Dendritic cell treated with granulocyte-macrophage colony-stimulating factor and Interleukin-4, amounts not matched to agents 40 ng/mL and 50 ng/mL, for 4 days (primary cell): Measurements from ENCODE around the gene KIAA1328.
"Not testable (repeated sequence)": the region's sequence is repeated elsewhere in the genome, so short reads cannot be mapped to it uniquely, and the experiment has no call there.

Experiments used
- H3K27ac Mint-ChIP-seq: one replicate; pipeline ENCODE4 v1.8.0; 2022; ENCODE audit warnings: mild to moderate bottlenecking, mixed read lengths
- H3K27me3 Mint-ChIP-seq: one replicate; pipeline ENCODE4 v1.8.0; 2022; ENCODE audit warnings: mild to moderate bottlenecking, mixed read lengths
- H3K36me3 Mint-ChIP-seq: one replicate; pipeline ENCODE4 v1.8.0; 2022; ENCODE audit warnings: low read depth, mixed read lengths
- H3K4me1 Mint-ChIP-seq: one replicate; pipeline ENCODE4 v1.8.0; 2022; ENCODE audit warnings: low read depth, mixed read lengths
- H3K4me3 Mint-ChIP-seq: one replicate; pipeline ENCODE4 v1.8.0; 2022; ENCODE audit warnings: mild to moderate bottlenecking, moderate library complexity, mixed read lengths
- H3K9me3 Mint-ChIP-seq: one replicate; pipeline ENCODE4 v1.8.0; 2022; ENCODE audit warnings: mixed read lengths
- intact Hi-C: fragments of 100-400 bp; cut with micrococcal nuclease; formaldehyde crosslinking; loops from one replicate; pipeline ENCODE4 v1.15.0; 2022

KIAA1328 gene

GRCh38 chr18:36813101-36813775 is 15.7 kb upstream of the KIAA1328 start:
- no peaks in the 10 kb centered on the region for H3K9me3 Mint-ChIP-seq
- H3K4me1 Mint-ChIP-seq, result peaks cover 5% of the 10 kb centered on the region
- no peak overlapping the region for H3K27ac Mint-ChIP-seq
- peaks cover 62% of the 10 kb centered on the region for H3K36me3 Mint-ChIP-seq
- no peak overlapping the region for H3K4me3 Mint-ChIP-seq
- no peaks in the 10 kb centered on the region for H3K27me3 Mint-ChIP-seq
- intact Hi-C loops, result loop anchor here (5.0 kb wide), 1 partner anchor 126 kb away; no protein-coding TSS in a partner anchor

DNA sequence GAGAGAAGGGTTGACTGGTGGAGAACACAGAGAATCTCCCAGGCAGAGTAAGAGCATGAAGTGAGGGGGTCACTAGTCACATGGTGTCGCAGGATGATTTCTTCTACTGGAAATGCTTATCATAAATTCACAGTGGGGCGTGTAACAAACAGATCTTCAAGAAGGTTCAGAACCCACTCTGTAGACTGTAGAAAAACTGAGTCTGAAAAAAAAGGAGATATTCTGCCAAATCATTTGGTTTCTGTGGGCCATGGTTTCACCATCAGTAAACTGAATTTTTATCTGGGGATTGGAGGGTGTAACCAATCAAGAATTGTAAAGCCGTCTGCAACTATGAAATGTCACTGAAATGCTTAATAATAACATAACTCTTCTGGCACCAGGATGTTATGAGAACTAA is 15.1 kb upstream of the KIAA1328 start:
- H3K36me3 Mint-ChIP-seq, result peaks cover 65% of the 10 kb centered on the region
- no peak overlapping the region for H3K4me3 Mint-ChIP-seq
- H3K27ac Mint-ChIP-seq, result no peak overlapping the region
- peaks cover 5% of the 10 kb centered on the region for H3K4me1 Mint-ChIP-seq
- no peaks in the 10 kb centered on the region for H3K27me3 Mint-ChIP-seq
- H3K9me3 Mint-ChIP-seq, result no peaks in the 10 kb centered on the region
- intact Hi-C loops, result loop anchor here (5.0 kb wide), 1 partner anchor 127 kb away; no protein-coding TSS in a partner anchor

DNA sequence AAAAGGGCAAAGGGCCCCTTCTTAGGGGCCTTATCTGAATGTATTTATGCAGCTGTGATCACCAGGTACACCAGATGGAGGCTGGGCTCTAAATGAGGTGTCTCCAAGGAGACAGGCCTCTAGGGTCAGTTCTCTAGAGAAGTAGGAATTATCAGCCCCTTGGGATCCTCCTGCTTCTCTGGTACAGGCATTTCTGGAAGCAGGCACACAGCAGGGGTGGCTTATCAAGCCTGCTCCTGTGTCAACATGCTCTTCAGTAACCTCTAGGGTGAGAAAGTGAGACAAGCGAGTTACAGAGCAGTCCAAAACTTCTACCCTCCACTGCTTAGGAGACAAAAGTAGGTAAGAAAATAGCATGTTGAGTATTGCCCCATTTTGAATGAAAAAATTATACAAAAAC is 13.9 kb upstream of the KIAA1328 start:
- H3K27ac Mint-ChIP-seq, result no peak overlapping the region
- intact Hi-C loops, result loop anchor here (5.0 kb wide), 1 partner anchor 128 kb away; no protein-coding TSS in a partner anchor
- no peak overlapping the region for H3K4me3 Mint-ChIP-seq
- no peaks in the 10 kb centered on the region for H3K27me3 Mint-ChIP-seq
- no peaks in the 10 kb centered on the region for H3K9me3 Mint-ChIP-seq
- peaks cover 66% of the 10 kb centered on the region for H3K36me3 Mint-ChIP-seq
- H3K4me1 Mint-ChIP-seq, result peaks cover 5% of the 10 kb centered on the region

GRCh38 chr18:36816096-36816495 is 12.8 kb upstream of the KIAA1328 start:
- H3K9me3 Mint-ChIP-seq, H3K27me3 Mint-ChIP-seq, H3K27ac Mint-ChIP-seq, H3K4me1 Mint-ChIP-seq, intact Hi-C loops, H3K4me3 Mint-ChIP-seq: not testable (repeated sequence)
- H3K36me3 Mint-ChIP-seq, result peaks cover 59% of the 10 kb centered on the region

DNA sequence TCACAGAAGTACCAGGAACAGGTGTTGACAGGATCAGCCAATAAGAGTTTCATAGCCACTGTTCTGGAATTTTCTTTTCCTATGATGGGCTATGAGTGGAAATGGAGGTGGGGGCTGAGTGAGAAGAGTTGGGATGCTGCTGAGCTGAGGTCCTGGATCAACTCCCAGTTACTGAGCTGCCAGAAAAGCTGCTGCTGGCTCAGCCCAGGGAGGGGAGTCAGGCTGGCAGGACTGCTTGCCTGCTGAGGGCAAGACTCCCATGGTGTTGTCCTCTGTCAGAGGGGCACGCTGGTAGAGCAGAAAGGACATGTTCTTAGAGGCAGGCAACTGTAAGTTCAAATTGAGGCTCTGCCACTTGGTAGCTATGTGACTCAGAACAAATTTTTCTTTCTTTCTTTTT is 11.9 kb upstream of the KIAA1328 start:
- no peaks in the 10 kb centered on the region for H3K9me3 Mint-ChIP-seq
- no peak overlapping the region for H3K4me3 Mint-ChIP-seq
- peaks cover 5% of the 10 kb centered on the region for H3K4me1 Mint-ChIP-seq
- no peaks in the 10 kb centered on the region for H3K27me3 Mint-ChIP-seq
- no peak overlapping the region for H3K27ac Mint-ChIP-seq
- intact Hi-C loops, result no loop called here
- peaks cover 56% of the 10 kb centered on the region for H3K36me3 Mint-ChIP-seq

GRCh38 chr18:36818652-36819051 is 10.3 kb upstream of the KIAA1328 start:
- Mint-ChIP-seq H3K9me3 (no peaks in the 10 kb centered on the region), H3K4me3 (no peak overlapping the region), H3K36me3 (peaks cover 46% of the 10 kb centered on the region), H3K4me1 (no peaks in the 10 kb centered on the region), H3K27me3 (no peaks in the 10 kb centered on the region), H3K27ac (no peak overlapping the region)
- intact Hi-C loops, result no loop called here

DNA sequence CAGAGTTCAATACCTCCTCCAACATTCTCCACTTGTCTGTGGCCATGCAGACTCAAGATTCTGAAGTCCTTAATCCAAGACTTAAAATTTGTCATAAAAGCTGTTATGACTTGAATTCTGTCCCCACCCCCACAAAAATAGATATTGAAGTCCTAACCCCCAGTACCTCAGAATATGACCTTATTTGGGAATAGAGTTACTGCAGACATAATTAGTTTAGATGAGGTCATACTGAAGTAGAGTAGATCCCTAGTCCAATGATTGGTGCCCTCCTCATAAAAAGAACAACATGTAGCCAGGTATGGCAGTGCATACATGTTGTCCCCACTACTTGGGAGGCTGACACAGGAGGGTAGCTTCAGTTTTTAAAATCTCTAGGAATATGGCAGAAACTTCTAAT is 9.3 kb upstream of the KIAA1328 start:
- H3K4me3 Mint-ChIP-seq, result no peak overlapping the region
- no peak overlapping the region for H3K27ac Mint-ChIP-seq
- no peaks in the 10 kb centered on the region for H3K27me3 Mint-ChIP-seq
- H3K4me1 Mint-ChIP-seq, result no peaks in the 10 kb centered on the region
- no peaks in the 10 kb centered on the region for H3K9me3 Mint-ChIP-seq
- intact Hi-C loops, result no loop called here
- peaks cover 40% of the 10 kb centered on the region for H3K36me3 Mint-ChIP-seq

DNA sequence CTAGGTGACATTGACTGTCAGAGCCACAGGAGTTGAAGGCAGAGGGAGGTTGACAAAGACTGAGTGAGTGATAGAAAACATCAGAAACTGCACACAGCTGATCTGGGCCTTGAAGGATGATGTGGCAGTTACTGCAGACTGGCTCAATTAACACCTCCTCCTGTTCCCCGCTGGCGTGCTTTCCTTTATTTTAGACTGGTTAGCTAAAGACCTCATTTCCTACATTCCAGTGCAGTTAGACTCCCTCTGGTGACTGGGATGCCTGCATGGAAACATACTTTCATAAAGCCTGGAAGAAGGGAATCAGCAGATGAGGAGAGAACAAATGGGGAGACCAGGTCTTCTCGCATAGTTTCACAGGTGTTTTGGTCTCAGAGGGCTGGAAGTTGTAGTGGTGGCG is 7.2 kb upstream of the KIAA1328 start:
- intact Hi-C loops, result no loop called here

GRCh38 chr18:36825526-36825925 is 3.4 kb upstream of the KIAA1328 start:
- intact Hi-C loops, result no loop called here
- Mint-ChIP-seq H3K4me3 (no peak overlapping the region), H3K36me3 (peaks cover 8% of the 10 kb centered on the region), H3K4me1 (peaks cover 22% of the 10 kb centered on the region), H3K27ac (no peak overlapping the region), H3K9me3 (no peaks in the 10 kb centered on the region), H3K27me3 (no peaks in the 10 kb centered on the region)

More for the DNA sequence above, 7.2 kb upstream of the KIAA1328 start:
- Mint-ChIP-seq H3K27ac (no peak overlapping the region), H3K27me3 (no peaks in the 10 kb centered on the region), H3K4me3 (no peak overlapping the region), H3K36me3 (peaks cover 22% of the 10 kb centered on the region), H3K4me1 (no peaks in the 10 kb centered on the region), H3K9me3 (no peaks in the 10 kb centered on the region)

- Mint-ChIP-seq H3K27me3 (no peaks in the 10 kb centered on the region), H3K27ac (no peak overlapping the region), H3K4me1 (peaks cover 23% of the 10 kb centered on the region), H3K36me3 (peaks cover 8% of the 10 kb centered on the region), H3K9me3 (no peaks in the 10 kb centered on the region), H3K4me3 (no peak overlapping the region)
- intact Hi-C loops, result no loop called here
Measured at GRCh38 chr18:36826556-36826955, 2.4 kb upstream of the KIAA1328 start.

GRCh38 chr18:36828157-36828629 is 734 bp upstream of the KIAA1328 start:
- Mint-ChIP-seq H3K36me3 (peaks cover 8% of the 10 kb centered on the region), H3K27me3 (no peaks in the 10 kb centered on the region), H3K4me1 (peaks cover 28% of the 10 kb centered on the region), H3K27ac (peak overlapping the region; percentile 86), H3K9me3 (no peaks in the 10 kb centered on the region), H3K4me3 (peak overlapping the region; percentile 90)
- intact Hi-C loops, result no loop called here

- H3K27ac Mint-ChIP-seq, result peak overlapping the region; percentile 86
- no peaks in the 10 kb centered on the region for H3K27me3 Mint-ChIP-seq
- intact Hi-C loops, result no loop called here
- peaks cover 8% of the 10 kb centered on the region for H3K36me3 Mint-ChIP-seq
- peak overlapping the region; percentile 90 for H3K4me3 Mint-ChIP-seq
- H3K4me1 Mint-ChIP-seq, result peaks cover 28% of the 10 kb centered on the region
- no peaks in the 10 kb centered on the region for H3K9me3 Mint-ChIP-seq
Measured at GRCh38 chr18:36829362-36830157, 633 bp downstream of the KIAA1328 start.

- Mint-ChIP-seq H3K4me3 (no peak overlapping the region), H3K27me3 (no peaks in the 10 kb centered on the region), H3K27ac (no peak overlapping the region), H3K36me3 (peaks cover 8% of the 10 kb centered on the region), H3K9me3 (no peaks in the 10 kb centered on the region), H3K4me1 (peaks cover 28% of the 10 kb centered on the region)
- intact Hi-C loops, result no loop called here
Measured at GRCh38 chr18:36830158-36830495, 1.2 kb downstream of the KIAA1328 start.

- intact Hi-C loops, result no loop called here
Measured at GRCh38 chr18:36831139-36831538, 2.2 kb downstream of the KIAA1328 start.

More at GRCh38 chr18:36831139-36831538, 2.2 kb downstream of the KIAA1328 start:
- Mint-ChIP-seq H3K27me3 (no peaks in the 10 kb centered on the region), H3K36me3 (peaks cover 8% of the 10 kb centered on the region), H3K4me1 (peaks cover 28% of the 10 kb centered on the region), H3K4me3 (no peak overlapping the region), H3K9me3 (no peaks in the 10 kb centered on the region), H3K27ac (no peak overlapping the region)
